ENCODE data around the gene TMPRSS6.

- TF ChIP-seq EZH2phosphoT487 (IDR thresholded peaks at IDR 0.05; ENCODE audit: low read depth) (no peak), CTCF (IDR thresholded peaks at IDR 0.05; ENCODE audit: low read depth, low read length) (no peak)
These were observed 11.2 kb upstream of the TMPRSS6 start for GRCh38 chr22:37120569-37121340.
